HL-60 (cell line): ENCODE results near the gene GRK5.

Source experiments
- DNase-seq, 2 experiments: peaks; one replicate each; pipeline ENCODE4 v3.0.0-alpha.2; 2010 to 2020; ENCODE audit warnings: low read depth in 1 of 2, low spot score in 1 of 2
- H3K27ac ChIP-seq: fragments of 250-450 bp; sonication (Bioruptor Pico); replicated peaks from 2 replicates; pipeline ENCODE4 v1.5.1; 2020; ENCODE audit warnings: mild to moderate bottlenecking, moderate library complexity
- H3K27me3 ChIP-seq: fragments of 250-450 bp; sonication (Bioruptor Pico); 2 replicates; pipeline ENCODE4 v1.5.1; 2021; ENCODE audit warnings: mild to moderate bottlenecking, moderate library complexity; ENCODE audit not compliant: insufficient read depth, poor library complexity, severe bottlenecking
- H3K4me3 ChIP-seq: replicated peaks from 2 replicates; pipeline ENCODE4 v1.5.1; 2011; ENCODE audit warnings: mild to moderate bottlenecking, control low read depth, low read length; ENCODE audit not compliant: insufficient read depth
- CTCF ChIP-seq: IDR thresholded peaks from one replicate; pipeline ENCODE4 v1.5.1; 2011; ENCODE audit warnings: low read length, control low read depth, inconsistent platforms; ENCODE audit not compliant: insufficient read depth
- GABPA ChIP-seq: IDR thresholded peaks from 2 replicates; pipeline ENCODE4 v1.6.1; 2012; ENCODE audit warnings: low read depth
- POLR2AphosphoS5 ChIP-seq: IDR thresholded peaks from 2 replicates; pipeline ENCODE4 v1.6.1; 2012; ENCODE audit warnings: low read depth
- SPI1 ChIP-seq: IDR thresholded peaks from 2 replicates; pipeline ENCODE4 v1.6.1; 2012; ENCODE audit warnings: low read depth, mild to moderate bottlenecking, borderline replicate concordance
- TF ChIP-seq, protein P1 (sequence below): IDR thresholded peaks from 2 replicates; pipeline ENCODE4 v1.6.1; 2012; ENCODE audit warnings: low read depth; ENCODE audit not compliant: insufficient replicate concordance

GRK5 gene

DNA sequence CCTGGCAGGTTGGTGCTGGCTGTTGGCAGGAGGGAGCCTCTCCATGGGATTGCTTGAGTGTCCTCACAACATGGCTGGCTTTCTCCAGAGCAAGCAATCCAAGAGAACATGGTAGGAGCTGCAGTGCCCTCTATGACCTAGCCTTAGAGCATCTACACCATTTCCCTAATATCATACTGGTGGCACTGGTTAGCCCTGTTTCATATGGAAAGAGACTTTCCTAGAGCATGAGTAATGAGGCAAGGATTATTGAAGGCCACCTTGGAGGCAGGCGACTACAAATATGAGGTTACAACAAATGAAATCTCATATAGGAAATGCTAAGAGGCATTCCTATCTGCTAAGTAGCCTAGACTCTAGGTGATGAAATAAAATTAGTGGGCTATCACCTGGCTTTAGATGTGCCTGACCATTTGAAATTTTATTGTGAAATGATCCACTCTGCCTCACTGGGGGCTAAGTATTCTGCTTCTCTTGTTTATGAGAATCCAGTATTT is 181.5 kb downstream of the GRK5 start:
- Histone ChIP-seq H3K27me3 (no peaks in the 10 kb centered on the region), H3K4me3 (no peak overlapping the region), H3K27ac (no peak overlapping the region)
- no peak for DNase-seq
- TF ChIP-seq CTCF (no peak), GABPA (no peak), SPI1 (no peak), POLR2AphosphoS5 (no peak)
- TF ChIP-seq, protein P1, sequence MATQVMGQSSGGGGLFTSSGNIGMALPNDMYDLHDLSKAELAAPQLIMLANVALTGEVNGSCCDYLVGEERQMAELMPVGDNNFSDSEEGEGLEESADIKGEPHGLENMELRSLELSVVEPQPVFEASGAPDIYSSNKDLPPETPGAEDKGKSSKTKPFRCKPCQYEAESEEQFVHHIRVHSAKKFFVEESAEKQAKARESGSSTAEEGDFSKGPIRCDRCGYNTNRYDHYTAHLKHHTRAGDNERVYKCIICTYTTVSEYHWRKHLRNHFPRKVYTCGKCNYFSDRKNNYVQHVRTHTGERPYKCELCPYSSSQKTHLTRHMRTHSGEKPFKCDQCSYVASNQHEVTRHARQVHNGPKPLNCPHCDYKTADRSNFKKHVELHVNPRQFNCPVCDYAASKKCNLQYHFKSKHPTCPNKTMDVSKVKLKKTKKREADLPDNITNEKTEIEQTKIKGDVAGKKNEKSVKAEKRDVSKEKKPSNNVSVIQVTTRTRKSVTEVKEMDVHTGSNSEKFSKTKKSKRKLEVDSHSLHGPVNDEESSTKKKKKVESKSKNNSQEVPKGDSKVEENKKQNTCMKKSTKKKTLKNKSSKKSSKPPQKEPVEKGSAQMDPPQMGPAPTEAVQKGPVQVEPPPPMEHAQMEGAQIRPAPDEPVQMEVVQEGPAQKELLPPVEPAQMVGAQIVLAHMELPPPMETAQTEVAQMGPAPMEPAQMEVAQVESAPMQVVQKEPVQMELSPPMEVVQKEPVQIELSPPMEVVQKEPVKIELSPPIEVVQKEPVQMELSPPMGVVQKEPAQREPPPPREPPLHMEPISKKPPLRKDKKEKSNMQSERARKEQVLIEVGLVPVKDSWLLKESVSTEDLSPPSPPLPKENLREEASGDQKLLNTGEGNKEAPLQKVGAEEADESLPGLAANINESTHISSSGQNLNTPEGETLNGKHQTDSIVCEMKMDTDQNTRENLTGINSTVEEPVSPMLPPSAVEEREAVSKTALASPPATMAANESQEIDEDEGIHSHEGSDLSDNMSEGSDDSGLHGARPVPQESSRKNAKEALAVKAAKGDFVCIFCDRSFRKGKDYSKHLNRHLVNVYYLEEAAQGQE, result no peak

- Histone ChIP-seq H3K27me3 (no peaks in the 10 kb centered on the region), H3K4me3 (no peak overlapping the region), H3K27ac (no peak overlapping the region)
- TF ChIP-seq, protein P1, result no peak
- TF ChIP-seq GABPA (no peak), CTCF (no peak), POLR2AphosphoS5 (no peak), SPI1 (no peak)
- DNase-seq, result no peak
These were observed 184.3 kb downstream of the GRK5 start for GRCh38 chr10:119391440-119392251.

DNA sequence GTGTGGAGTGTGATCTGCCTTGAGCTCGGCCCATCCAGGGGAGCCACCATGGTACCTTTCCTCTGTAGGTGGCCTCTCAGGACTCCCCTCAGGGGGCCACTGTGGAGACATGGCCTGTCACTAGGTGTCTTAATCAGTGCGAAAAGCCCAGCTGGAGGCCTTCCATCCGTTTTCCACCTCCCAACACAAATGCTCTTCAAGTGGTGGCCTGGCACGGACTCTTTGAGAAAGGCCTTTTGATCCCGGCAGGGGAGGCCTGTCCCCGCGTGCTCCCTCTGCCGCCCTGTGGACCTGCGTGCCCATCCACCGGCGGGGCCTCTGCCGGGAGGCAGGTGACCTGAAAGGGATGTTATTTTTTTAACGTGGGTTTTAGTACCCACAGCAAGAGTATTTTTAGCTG is 185.6 kb downstream of the GRK5 start:
- H3K27ac ChIP-seq, result no peak overlapping the region
- no peak overlapping the region for H3K4me3 ChIP-seq
- H3K27me3 ChIP-seq, result no peaks in the 10 kb centered on the region
- no peak for TF ChIP-seq SPI1
- TF ChIP-seq GABPA, result no peak
- TF ChIP-seq, protein P1, result no peak
- TF ChIP-seq CTCF, result no peak
- no peak for TF ChIP-seq POLR2AphosphoS5
- no peak for DNase-seq
